Measurements from ENCODE around the gene AGPAT3. TPM values are rescaled to one million over a fixed set of nuclear protein-coding genes. Genes with fewer than 3 reads are reported as not detected.

AGPAT3 gene
- total RNA-seq, 1 experiment from 2014 or later, result 13.0 TPM

DNA sequence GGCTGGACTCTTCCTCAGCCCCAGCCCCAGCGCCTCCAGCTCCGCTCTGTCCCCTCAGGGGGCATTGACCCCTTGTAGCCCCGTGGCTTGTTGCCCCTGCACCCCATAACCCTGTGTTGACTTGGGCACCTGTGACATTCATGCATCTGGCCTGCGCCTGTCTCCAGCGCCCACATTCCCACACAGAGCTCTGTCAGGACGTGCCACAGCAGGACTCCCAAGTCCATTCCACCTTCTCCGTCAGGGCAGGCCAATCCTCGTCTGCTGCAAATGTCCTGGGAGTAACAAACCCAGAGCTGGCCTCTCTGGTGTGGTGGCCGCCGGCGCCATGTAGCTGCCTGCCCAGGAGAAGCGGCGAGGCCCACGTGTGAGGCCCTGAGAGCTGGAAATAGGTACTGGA is 60.6 kb downstream of the AGPAT3 start:
- no peak overlapping the region for H2BK20ac ChIP-seq (ENCODE audit: low read depth, low read length, poor library complexity, severe bottlenecking)
- H3K23ac ChIP-seq (ENCODE audit: insufficient read length, low read depth, low read length), result no peak overlapping the region
- H3K18ac ChIP-seq (ENCODE audit: insufficient read length, low read depth, low read length), result no peak overlapping the region
- Mint-ChIP-seq H3K4me3 (no peak overlapping the region; a peak in 1 of 5 replicates), H3K27me3 (ENCODE audit: low read depth) (peaks cover 8% of the 10 kb centered on the region), H3K36me3 (ENCODE audit: insufficient read depth in 1 of 3, low read depth in 3 of 3) (no peaks in the 10 kb centered on the region), H3K9me3 (no peaks in the 10 kb centered on the region), H3K4me1 (peaks cover 34 to 39% of the 10 kb centered on the region in 2 experiments), H3K27ac (peak overlapping the region; percentile 37 to 90 (median 57); a peak in 3 of 7 replicates)
- H3K79me2 ChIP-seq (ENCODE audit: insufficient read depth, low read length), result no peaks in the 10 kb centered on the region
- no peak overlapping the region for H3K4ac ChIP-seq (ENCODE audit: low read depth, low read length)
- H2BK5ac ChIP-seq (ENCODE audit: insufficient read length, low read length), result no peak overlapping the region
- H4K5ac ChIP-seq (ENCODE audit: insufficient read length, low read depth, low read length), result no peak overlapping the region
- H3K14ac ChIP-seq (ENCODE audit: insufficient read depth, low read length), result peak overlapping the region; percentile 12; the same call in 1 of the 2 replicates
- no peaks in the 10 kb centered on the region; the same call in 1 of the 2 replicates for H3K4me1 ChIP-seq (ENCODE audit: insufficient read depth, low read length)
- no CpG with 5 or more reads among the region's 14 CpGs for WGBS (ENCODE audit: extremely low coverage, insufficient read length, low lambda C conversion rate)
- H4K20me1 ChIP-seq (ENCODE audit: control insufficient read depth, insufficient read depth, insufficient read length), result no peaks in the 10 kb centered on the region
- no peaks in the 10 kb centered on the region for H3K79me1 ChIP-seq (ENCODE audit: insufficient read depth, low read depth, low read length, poor library complexity, severe bottlenecking)
- no peak overlapping the region for H3K56ac ChIP-seq (ENCODE audit: insufficient read length, low read depth, low read length)
- H3K4me2 ChIP-seq (ENCODE audit: insufficient read depth, insufficient read length, low read length), result no peak overlapping the region
- TF ChIP-seq, protein P1, sequence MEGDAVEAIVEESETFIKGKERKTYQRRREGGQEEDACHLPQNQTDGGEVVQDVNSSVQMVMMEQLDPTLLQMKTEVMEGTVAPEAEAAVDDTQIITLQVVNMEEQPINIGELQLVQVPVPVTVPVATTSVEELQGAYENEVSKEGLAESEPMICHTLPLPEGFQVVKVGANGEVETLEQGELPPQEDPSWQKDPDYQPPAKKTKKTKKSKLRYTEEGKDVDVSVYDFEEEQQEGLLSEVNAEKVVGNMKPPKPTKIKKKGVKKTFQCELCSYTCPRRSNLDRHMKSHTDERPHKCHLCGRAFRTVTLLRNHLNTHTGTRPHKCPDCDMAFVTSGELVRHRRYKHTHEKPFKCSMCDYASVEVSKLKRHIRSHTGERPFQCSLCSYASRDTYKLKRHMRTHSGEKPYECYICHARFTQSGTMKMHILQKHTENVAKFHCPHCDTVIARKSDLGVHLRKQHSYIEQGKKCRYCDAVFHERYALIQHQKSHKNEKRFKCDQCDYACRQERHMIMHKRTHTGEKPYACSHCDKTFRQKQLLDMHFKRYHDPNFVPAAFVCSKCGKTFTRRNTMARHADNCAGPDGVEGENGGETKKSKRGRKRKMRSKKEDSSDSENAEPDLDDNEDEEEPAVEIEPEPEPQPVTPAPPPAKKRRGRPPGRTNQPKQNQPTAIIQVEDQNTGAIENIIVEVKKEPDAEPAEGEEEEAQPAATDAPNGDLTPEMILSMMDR (conservative IDR thresholded peaks at IDR 0.05), result no peak
- no peak overlapping the region for H3K27ac ChIP-seq (ENCODE audit: insufficient read length, low read depth, low read length)
- no peak overlapping the region for H2BK12ac ChIP-seq (ENCODE audit: insufficient read length, low read depth, low read length)
- DNase-seq, result no peak
- H3T11ph ChIP-seq (ENCODE audit: low read length), result no peak overlapping the region
- H2AFZ ChIP-seq (ENCODE audit: low read length), result no peak overlapping the region
- no peaks in the 10 kb centered on the region for H3K27me3 ChIP-seq (ENCODE audit: insufficient read depth, low read length)
- H3K23me2 ChIP-seq (ENCODE audit: insufficient read length, low read depth, low read length, poor library complexity, severe bottlenecking), result no peaks in the 10 kb centered on the region
- H3K9ac ChIP-seq (ENCODE audit: extremely low read depth, insufficient read length, low read length), result no peak overlapping the region
- no peak overlapping the region for H4K8ac ChIP-seq (replicated peaks; ENCODE audit: insufficient read length, low read depth, low read length)
- no peak overlapping the region for H4K91ac ChIP-seq (ENCODE audit: insufficient read length, low read depth, low read length)
- H2BK120ac ChIP-seq (ENCODE audit: low read depth, low read length, poor library complexity, severe bottlenecking), result no peak overlapping the region
- no peak overlapping the region for H2AK5ac ChIP-seq (ENCODE audit: insufficient read length, low read length)
- H2BK15ac ChIP-seq (ENCODE audit: low read depth, low read length), result no peak overlapping the region
- no peaks in the 10 kb centered on the region for H3K9me3 ChIP-seq (ENCODE audit: control insufficient read depth, low read depth, low read length)
